COLO668 (cell line): Measurements from ENCODE around the gene FAAP100.
"Not testable (repeated sequence)": the region's sequence is repeated elsewhere in the genome, so short reads cannot be mapped to it uniquely, and the experiment has no call there.

Experiments
- DNase-seq: peaks from one replicate; lab custom pipeline; 2025; ENCODE audit not compliant: unreplicated experiment; lab: John Stamatoyannopoulos, UW

Gene FAAP100, protein sequence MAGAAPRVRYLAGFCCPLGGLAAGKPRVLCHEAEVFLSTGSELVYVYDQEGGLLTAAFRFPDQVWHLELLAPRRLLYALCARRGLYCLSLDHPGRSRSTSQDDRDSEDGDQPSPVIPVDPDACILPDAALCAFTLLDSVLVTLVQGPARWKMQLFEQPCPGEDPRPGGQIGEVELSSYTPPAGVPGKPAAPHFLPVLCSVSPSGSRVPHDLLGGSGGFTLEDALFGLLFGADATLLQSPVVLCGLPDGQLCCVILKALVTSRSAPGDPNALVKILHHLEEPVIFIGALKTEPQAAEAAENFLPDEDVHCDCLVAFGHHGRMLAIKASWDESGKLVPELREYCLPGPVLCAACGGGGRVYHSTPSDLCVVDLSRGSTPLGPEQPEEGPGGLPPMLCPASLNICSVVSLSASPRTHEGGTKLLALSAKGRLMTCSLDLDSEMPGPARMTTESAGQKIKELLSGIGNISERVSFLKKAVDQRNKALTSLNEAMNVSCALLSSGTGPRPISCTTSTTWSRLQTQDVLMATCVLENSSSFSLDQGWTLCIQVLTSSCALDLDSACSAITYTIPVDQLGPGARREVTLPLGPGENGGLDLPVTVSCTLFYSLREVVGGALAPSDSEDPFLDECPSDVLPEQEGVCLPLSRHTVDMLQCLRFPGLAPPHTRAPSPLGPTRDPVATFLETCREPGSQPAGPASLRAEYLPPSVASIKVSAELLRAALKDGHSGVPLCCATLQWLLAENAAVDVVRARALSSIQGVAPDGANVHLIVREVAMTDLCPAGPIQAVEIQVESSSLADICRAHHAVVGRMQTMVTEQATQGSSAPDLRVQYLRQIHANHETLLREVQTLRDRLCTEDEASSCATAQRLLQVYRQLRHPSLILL

DNA sequence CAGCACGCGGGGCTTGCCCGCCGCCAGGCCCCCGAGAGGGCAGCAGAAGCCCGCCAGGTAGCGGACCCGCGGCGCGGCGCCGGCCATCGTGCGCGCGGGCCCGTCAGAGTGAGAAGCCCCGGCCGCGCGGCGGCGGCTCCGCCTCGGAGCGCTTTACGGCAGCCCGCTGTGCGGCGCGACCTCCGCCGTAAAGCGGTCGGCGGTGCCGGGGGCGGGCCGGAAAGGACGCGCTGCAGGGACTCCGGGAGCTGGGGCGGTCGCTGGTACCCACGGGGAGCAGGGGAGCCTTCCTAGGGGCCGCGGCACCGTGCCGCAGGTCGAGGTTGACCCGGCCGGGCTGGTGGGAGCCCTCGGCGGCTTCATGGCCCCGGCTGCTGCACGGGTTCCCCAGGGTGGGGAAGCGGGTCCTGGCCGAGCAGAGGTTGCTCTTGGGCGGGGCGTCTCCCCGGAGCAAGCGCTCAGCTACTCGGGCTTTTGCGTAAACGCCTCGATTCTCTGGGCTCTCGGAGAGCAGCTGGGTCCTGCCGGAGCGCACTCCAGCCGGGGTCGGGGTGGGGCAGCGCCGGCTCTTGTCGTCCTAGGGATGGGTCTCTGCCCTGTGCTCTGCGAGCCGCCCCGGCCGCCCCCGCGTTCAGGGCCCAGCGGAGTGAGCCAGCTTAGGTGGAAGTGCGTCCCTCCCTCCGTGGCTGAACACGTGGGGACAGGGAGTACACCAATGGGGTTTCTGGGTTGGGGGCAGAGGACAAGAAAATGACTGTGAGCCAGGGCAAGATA is at the start of gene FAAP100:
FAAP100 (minus strand) TSS at position 110 of the 774 bp plus-strand sequence; CDS start at position 87, 23 bp downstream.
- peak; percentile 86 for DNase-seq

DNA sequence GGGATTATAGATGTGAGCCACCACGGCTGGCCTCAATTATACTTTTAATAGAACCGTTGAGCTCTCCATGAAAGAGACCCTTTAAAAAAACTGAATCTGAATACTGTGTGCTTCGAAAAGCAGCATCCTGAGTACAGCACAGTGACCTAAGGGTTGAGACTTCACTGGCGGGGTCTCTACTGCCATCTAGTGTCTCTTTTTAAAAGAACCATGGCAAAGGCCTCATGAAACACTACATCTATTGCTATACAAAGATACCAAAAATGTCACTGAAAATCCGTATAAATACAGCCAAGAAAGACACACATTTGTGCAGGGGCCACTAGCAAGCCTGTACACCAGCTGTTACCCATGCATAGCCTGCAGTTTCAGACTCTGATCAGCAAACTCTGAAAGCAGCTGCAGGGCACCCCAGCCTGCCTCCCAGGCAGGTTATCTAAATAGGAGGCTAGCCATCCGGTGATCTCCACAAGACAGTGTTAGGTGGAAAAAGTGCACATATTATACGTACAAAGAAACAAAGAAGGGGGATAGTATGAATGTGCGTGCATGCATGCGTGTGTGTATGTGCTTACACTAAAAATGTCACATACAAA is 49.5 kb upstream of the FAAP100 start:
- DNase-seq, result peak; percentile 33

DNA sequence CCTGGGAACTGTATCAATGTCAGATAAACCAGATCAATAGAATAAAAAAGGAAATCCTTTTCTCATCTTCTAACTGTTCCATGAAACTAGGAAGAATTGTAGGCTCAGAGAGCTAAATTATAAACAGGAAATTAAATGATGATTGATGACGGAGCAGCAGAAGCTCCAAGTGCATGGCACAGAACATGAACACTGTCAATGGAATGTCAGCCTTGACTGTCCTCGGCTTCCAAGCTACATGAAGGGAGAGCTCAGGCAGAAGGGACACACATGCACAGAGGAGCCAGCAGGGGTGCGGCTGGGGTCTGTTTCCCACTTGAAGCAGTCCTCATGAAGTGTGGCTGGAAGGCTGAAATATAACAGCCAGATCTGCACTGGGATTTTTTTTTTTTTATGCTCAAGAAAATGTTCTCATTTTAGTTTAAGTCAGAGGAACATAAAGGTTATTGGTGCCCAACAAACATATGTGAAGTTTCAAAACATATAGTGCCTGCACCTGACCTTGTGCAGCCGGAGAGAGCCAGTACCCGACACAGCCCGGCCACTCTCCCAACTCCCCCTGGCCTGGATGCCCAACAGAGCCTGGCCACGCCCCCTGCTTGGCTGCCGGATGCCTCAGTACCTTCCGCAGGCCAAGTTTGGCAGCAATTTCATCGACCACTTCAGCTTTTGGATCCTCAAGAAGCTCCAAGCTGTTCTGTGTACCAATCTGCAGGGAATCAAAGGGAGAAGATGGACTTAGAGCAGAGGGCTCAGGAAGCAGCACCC is 47.8 kb upstream of the FAAP100 start:
- no peak for DNase-seq

DNA sequence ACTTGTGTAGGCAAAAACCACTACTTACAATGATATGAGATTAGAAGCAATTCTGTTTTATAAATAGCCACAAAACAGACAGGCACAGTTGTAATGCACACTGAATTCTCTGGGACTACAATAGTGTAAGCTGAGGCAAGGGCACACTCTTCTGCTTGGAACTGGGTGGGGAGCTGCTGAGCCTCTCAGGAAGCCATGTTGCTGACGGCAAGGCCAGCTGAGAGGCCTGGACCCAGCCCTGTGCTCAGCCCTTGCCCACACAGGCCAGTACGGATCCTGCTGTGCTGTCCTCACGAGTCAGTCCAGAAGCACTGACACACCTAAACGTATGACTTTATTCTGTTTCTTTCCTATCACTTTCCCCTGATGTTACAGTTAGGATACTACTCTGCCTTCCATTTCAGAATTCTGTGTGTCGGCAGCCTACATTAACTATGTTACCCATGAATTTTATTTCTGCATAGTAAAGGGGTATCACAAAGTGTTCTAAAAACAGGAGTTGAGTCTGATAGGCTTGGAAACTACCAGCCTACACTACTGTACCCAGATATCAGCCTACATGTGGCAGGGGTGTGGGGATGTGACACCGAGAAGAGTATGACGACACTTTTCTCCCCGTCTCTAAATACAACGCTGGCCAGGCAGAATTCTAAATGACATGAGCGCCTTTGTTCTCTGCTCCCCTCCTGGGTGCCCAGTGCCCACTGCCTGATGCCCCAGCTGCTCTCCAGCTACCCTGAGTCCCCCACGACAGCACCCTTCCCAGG is 41.1 kb upstream of the FAAP100 start:
- DNase-seq, result no peak

DNA sequence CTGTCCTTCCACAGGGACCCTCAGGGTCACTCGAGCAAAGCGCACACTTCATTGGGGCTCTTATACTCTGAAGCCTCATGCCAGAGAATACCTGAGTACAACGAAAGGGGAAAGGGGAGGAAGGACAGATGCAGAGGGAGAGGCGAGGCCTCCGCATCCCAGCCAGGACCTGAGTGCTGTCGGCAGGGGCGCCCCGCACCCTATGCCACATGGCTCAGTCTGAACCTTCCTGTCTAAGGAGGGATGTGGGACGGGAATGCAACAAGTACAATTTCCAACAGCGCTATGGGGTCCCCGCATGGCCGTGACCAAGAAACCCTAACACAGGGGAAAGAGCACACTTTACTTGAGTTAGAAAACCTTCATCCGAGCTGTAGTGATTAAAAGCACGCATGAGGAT is 39.8 kb upstream of the FAAP100 start:
- DNase-seq, result no peak

DNA sequence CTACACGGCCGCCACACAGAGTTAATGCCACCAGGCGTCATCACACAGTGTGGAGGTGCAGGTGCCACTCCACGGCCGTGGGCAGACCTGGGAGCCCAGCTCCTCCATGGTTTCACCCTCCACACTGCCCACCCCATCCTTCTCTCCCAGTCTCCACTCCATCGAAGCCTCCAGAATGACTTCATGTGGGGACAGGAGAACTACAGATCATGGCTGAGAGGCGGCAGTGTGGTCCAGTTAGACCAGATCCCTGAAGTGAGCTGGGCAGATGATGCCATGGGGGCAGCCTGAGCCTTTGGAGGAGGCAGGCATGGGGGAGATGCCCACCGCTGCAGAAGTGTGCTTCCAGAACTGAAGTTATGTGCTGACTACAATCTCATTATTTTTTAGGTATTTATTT is 38.0 kb upstream of the FAAP100 start:
- no peak for DNase-seq

DNA sequence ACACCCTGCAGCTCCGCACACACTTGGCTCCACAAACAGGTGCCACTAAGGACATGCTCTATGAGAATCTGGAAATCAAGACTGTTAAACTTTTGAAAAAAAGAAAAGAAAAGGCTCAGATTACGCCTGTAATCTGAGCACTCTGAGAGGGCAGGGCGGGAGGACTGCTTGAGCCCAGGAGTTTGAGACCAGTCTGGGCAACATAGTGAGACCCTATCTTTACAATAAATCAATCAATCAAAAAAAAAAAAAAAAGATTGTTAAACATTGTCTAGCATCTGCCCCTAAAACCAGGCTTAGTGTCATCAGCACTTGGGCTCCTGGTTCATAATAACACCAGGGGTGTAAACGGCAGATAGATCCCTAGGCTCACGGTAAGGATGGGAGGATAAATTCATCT is 37.5 kb upstream of the FAAP100 start:
- DNase-seq, result no peak

DNA sequence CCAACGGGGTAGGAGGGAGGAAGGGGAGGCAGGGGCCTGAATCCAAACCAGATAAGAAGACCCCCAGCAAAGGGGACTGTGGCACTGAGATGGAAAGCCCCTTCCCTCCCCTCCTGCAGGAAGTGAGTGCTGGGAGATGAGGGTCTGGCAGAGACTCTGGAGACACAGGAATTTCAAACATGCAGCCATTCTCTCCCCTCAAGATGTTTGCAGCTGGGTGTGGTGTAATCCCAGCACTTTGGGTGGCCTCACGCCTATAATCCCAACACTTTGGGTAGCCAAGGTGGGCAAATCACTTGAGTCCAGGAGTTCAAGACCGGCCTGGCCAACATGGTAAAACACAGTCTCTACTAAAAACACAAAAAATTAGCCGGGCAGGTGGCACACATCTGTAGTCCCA is 33.9 kb upstream of the FAAP100 start:
- no peak for DNase-seq

DNA sequence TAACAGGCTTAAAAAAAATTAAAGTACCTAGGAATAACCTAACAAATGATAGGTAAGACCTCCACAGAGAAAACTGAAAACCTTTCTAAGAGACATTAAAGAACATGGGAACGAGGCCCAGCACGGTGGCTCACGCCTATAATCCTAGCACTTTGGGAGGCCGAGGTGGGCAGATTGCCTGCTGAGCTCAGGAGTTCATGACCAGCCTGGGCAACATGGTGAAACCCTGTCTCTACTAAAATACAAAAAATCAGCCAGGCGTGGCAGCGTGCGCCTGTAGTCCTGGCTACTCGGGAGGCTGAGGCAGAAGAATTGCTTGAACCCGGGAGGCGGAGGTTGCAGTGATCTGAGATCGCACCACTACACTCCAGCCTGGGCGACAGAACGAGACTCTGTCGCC is 32.6 kb upstream of the FAAP100 start:
- not testable (repeated sequence) for DNase-seq

DNA sequence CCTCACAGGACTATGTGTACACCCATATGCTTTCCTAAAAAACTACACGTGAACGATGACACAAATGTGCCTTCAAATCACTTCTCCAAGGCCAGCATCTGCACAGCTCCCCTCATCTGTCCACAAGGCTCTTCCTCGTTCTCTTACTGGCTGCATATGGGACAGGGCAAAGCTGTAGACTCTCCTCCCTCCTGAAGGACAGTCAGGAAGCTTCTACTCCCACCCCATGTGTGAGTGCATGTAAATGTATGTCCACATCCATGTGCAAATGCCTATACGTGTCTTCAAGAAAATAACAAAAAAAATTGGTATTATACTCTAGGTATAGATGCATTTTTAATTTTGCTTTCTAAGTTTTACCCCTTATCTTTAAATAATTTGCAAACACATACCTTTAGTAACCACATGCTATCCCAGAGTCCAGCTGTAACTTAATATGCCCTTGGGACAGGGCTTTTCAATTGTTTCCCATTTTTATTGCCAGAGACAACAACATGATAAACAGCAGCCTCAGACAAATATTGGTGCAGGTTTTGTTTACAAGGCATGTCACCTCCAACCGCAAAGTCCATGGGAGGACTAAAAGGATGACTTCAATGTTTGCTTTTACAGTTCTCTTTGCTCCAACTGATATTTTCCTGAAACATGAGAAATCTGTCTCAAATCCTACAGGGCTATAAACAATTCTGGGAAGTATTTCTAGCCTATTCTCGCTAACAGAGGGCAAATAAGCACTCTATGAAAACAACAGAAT is 31.6 kb upstream of the FAAP100 start:
- peak; percentile 34 for DNase-seq

DNA sequence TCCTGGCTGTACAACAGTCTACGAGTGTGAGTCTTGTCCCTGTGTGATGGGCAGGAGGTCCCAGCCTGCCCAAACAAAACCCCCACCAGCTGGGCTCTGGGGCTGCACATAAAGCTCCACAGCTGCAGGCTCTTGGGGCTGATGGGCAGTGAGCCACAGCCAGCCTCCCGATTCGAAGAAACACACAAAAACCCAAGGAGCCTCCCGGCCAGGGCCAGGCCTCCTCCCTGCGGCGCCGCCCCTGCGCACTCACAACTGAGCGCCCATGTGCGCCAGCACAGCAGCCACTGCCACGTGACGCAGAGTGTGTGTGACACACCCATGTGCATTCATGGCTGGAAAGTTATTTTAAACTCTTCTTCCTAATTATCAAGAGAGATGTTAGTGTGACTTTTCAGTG is 30.6 kb upstream of the FAAP100 start:
- DNase-seq, result no peak

DNA sequence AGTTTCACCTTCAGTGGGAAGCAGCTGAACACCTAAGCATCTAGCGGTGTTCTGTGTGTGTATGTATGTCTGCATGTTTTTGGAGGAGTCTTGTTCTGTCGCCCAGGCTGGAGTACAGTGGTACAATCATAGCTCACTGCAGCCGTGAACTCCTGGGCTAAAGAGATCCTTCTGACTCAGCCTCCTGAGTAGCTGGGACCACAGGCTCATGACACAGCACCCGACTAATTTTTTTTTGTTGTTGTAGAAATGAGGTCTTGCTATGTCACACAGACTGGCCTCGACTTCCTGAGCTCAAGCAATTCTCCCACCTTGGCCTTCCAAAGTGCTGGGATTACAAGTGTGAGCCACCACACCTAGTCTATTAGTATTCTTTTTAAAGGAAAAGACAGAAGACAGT is 30.2 kb upstream of the FAAP100 start:
- DNase-seq, result no peak

DNA sequence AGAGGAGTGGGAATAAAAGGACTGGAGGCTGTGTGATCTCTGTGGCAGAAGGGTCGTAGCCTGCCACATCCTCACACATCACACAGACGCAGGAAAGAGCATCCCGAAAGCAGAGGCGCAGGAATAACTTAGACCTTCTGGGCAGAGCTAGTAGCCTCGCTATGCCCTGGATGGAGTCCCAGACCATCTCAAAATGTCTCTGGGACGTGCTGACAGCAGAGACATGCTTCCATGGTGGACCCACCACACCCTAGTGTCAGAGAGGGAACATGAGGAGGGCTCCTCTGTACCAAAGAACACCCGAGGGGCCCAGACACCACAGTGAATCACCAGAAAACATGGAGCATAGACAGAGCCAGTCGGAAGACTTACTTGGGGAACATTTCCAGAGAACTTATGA is 29.6 kb upstream of the FAAP100 start:
- no peak for DNase-seq

DNA sequence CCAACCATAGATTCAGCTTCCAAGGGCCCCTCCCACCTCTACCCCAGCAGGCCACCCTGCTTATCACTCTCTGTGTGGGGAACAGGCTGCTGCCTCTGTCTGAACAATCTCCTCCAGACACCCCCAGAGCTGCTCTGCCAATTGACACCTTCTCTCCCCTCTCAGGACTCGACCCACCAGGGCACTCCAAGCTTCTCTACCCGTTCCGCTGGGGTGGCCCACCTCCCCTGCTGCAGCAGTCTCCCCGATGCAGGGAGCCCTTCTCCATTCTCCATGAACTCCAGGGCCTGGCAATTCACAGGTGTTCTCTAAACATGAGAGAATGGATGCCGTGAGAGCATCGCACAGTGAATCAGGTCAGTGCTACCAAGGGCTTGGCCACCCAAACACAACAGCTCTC is 28.3 kb upstream of the FAAP100 start:
- no peak for DNase-seq

DNA sequence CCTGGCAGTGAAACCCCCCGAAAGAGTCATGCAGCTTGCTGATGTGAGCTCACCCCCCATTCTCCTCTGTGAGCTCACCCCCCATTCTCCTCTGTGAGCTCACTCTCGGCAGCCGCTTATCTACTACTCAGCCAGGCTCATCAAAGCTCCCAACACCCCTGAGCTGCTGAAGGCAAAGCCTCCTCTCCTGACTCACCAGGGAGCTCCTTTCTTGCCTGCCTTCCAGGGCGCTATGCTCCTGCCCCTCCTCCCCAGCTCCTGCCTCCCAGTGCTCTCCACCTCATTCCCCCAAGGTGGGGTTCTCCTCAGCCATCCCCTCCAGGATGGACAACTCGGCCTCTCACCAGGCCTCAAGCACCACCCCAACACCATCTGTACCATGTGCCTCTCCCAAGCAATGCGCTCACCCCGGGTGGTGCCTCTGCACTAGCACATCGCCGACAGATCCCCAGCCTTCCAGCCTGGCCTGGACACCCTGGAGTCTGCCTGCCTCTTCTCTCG is 27.7 kb upstream of the FAAP100 start:
- no peak for DNase-seq

DNA sequence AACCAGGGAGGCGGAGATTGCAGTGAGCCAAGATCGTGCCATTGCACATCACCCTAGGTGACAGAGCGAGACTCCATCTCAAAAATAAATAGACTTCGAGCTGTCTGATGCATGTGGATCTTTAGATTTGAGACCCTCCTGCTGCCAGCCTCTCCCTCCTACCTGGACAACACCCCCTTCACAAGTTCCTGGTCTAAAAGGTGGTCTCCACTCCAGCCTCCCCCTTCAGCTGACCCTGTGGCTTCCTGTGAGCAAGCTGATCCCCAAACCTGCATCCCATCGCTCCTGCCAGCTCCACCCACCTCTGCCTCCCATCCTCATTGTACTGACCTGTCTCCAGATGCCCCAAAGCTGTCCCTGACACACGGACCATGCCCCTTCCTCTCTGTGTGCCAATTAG is 27.1 kb upstream of the FAAP100 start:
- DNase-seq, result no peak

DNA sequence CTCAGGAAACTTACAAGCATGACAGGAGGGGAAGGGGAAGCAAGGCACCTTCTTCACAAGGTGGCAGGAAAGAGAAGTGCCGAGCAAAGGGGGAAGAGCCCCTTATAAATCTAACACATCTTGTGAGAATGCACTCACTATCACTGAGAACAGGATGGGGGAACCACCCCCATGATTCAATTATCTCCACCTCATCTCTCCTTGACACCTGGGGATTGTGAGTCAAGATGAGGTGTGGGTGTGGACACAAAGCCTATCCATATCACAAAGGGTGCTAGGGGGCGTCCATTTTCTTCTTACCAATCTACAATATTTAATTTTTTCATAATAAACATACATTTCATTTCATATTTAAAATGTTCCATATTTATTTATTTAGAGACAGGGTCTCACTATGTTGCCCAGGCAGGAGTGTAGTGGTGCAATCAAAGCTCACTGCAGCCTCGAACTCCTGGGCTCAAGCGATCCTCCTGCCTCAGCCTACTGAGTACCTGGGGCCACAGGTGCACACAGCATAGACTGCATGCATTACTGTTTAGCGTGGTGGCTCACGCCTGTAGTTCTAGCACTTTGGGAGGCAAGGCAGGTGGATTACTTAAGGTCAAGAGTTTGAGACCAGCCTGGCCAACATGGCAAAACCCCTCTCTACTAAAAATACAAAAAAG is 26.5 kb upstream of the FAAP100 start:
- DNase-seq, result no peak

DNA sequence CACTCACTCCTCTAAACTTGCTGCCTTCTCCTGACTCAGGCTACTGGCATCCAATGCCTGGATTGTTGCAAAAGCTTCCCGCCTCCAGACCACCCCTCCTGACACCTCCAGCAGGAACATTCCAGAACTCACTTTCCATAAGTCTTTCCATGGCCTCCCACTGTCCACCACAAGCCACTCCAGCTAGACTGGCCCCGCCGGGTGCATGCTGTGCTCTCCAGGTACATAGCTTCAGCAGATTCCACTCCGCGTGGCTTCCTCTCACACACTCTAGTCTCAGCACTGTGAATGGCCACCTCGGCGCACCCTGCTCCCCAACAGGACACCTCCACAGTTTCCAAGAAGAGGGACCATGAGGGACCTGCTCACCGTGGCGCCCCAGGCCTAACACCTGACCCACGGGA is 25.9 kb upstream of the FAAP100 start:
- DNase-seq, result no peak
